ENCODE data around the gene SCAMP2. TPM values are rescaled to one million over a fixed set of nuclear protein-coding genes. Genes with fewer than 3 reads are reported as not detected.

The SCAMP2 gene
- total and polyA plus RNA-seq, 2 of the 13 experiments (the other 11 are each of a cell fraction or from before 2014, with no cell fraction given), result 34.8 to 121 TPM

DNA sequence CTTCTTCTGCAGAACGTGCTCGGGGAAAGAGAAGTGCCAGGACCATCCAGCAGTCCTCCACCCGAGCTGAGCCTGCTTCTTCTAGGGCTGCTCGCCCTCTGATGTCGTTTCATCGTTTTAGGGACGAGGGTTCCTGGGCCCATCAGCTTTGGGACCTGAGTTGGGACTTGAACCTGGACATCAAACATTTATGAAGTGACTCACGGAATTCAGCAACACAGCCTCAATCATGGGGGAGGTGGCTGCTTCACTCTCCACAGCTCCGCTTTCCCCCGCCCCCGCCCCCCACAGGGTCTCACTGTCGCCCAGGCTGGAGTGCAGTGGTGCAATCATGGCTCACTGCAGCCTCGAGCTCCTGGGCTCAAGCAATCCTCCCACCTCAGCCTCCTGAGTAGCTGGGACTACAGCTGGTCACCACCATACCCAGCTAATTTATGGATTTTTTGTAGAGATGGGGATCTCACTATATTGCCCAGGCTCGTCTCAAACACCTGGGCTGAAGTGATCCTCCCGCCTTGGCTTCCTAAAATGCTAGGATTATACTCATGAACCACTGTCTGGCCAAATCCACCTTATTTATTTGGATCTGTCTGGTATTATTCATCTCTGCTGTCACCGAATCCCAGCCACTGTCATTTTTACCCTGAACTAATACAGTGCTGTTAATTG is 725 bp upstream of the SCAMP2 start:
- in situ Hi-C loops (cut with HindIII; ENCODE audit: extremely low pct_ligation_motif_present, low pct_unique_long_range_greater_than_20kb) (no loop called here), intact Hi-C loops (cut with micrococcal nuclease; ENCODE audit: unreplicated experiment) (no loop called here)
- POLR2A ChIA-PET, result interaction anchor here (0.7 to 1.9 kb wide), 9 partner anchors 9 to 33 kb away, joined by 3 to 10 read pairs (median 3); partner anchors contain the start of genes FAM219B, MPI and ULK3
- Histone ChIP-seq H2AFZ (ENCODE audit: low read length) (peak overlapping the region; percentile 82), H4K20me1 (ENCODE audit: insufficient read depth, low read length) (peaks cover 13% of the 10 kb centered on the region), H3K9ac (ENCODE audit: insufficient read depth, low read depth, low read length) (peak overlapping the region; percentile 98), H3K79me2 (ENCODE audit: insufficient read depth, low read length) (peaks cover 36% of the 10 kb centered on the region), H3K36me3 (replicated peaks in 1 of 2; ENCODE audit: control insufficient read depth in 1 of 2, insufficient read depth in 2 of 2, low read length in 2 of 2) (peaks cover 0 to 1% of the 10 kb centered on the region in 2 experiments; a peak in 2 of 5 replicates), H3K27ac (ENCODE audit: extremely low read length, insufficient read depth, low read length) (peak overlapping the region; percentile 61), H3K4me1 (ENCODE audit: insufficient read depth, low read length) (peaks cover 41% of the 10 kb centered on the region), H3K9me3 (ENCODE audit: low read length) (no peaks in the 10 kb centered on the region), H3K27me3 (ENCODE audit: control insufficient read depth in 1 of 2, insufficient read depth in 2 of 2, low read length in 2 of 2) (peaks cover 0 to 13% of the 10 kb centered on the region in 2 experiments; a peak in 1 of 5 replicates), H3K4me2 (ENCODE audit: low read depth, low read length) (peak overlapping the region; percentile 97), H3K4me3 (replicated peaks in 1 of 3; ENCODE audit: insufficient read depth in 1 of 3, low read depth in 2 of 3, low read length in 3 of 3) (peak overlapping the region; percentile 83 to 98 (median 98))
- 21% methylated on average over 9 of the region's 16 CpGs for WGBS (ENCODE audit: low lambda C conversion rate)
- ATAC-seq (peak; percentile 49), FAIRE-seq (no peak), DNase-seq (ENCODE audit: low spot score) (peak; percentile 34)
- CTCF ChIA-PET (ENCODE audit: low intra/inter-chr PET ratio, low total read pairs), result no interaction called here
- BruUV-seq (replicated peaks), result TSS peak; percentile 73
- TF ChIP-seq SOX5 (CRISPR knock-in tag; IDR thresholded peaks at IDR 0.05; ENCODE audit: borderline replicate concordance), result no peak
- no peak for TF ChIP-seq NR1H2 (CRISPR knock-in tag; IDR thresholded peaks at IDR 0.05; ENCODE audit: borderline replicate concordance, low read depth)
- no peak for TF ChIP-seq ZNF724P (CRISPR knock-in tag; IDR thresholded peaks at IDR 0.05; ENCODE audit: borderline replicate concordance)
- TF ChIP-seq, protein P1, sequence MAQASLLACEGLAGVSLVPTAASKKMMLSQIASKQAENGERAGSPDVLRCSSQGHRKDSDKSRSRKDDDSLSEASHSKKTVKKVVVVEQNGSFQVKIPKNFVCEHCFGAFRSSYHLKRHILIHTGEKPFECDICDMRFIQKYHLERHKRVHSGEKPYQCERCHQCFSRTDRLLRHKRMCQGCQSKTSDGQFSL (CRISPR knock-in tag; IDR thresholded peaks at IDR 0.05), result no peak
- TF ChIP-seq HIVEP1 (CRISPR knock-in tag; IDR thresholded peaks at IDR 0.05), result no peak
- no peak for TF ChIP-seq SNAPC2 (CRISPR knock-in tag; IDR thresholded peaks at IDR 0.05)
- TF ChIP-seq ZBTB7B (CRISPR knock-in tag; IDR thresholded peaks at IDR 0.05), result peak; percentile 58; the same call in 1 of the 2 replicates
- 0 out of 2 replicates have a peak, but pooled peaks have one; percentile 5 for TF ChIP-seq YEATS4 (CRISPR knock-in tag; IDR thresholded peaks at IDR 0.05; ENCODE audit: borderline replicate concordance)
- TF ChIP-seq KLF13 (CRISPR knock-in tag; IDR thresholded peaks at IDR 0.05), result no peak
- TF ChIP-seq STAT5B (CRISPR knock-in tag; IDR thresholded peaks at IDR 0.05), result no peak
- TF ChIP-seq, protein P2, sequence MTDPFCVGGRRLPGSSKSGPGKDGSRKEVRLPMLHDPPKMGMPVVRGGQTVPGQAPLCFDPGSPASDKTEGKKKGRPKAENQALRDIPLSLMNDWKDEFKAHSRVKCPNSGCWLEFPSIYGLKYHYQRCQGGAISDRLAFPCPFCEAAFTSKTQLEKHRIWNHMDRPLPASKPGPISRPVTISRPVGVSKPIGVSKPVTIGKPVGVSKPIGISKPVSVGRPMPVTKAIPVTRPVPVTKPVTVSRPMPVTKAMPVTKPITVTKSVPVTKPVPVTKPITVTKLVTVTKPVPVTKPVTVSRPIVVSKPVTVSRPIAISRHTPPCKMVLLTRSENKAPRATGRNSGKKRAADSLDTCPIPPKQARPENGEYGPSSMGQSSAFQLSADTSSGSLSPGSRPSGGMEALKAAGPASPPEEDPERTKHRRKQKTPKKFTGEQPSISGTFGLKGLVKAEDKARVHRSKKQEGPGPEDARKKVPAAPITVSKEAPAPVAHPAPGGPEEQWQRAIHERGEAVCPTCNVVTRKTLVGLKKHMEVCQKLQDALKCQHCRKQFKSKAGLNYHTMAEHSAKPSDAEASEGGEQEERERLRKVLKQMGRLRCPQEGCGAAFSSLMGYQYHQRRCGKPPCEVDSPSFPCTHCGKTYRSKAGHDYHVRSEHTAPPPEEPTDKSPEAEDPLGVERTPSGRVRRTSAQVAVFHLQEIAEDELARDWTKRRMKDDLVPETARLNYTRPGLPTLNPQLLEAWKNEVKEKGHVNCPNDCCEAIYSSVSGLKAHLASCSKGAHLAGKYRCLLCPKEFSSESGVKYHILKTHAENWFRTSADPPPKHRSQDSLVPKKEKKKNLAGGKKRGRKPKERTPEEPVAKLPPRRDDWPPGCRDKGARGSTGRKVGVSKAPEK (CRISPR knock-in tag; IDR thresholded peaks at IDR 0.05; ENCODE audit: borderline replicate concordance), result no peak
- TF ChIP-seq ZNF331 (CRISPR knock-in tag; IDR thresholded peaks at IDR 0.05), result peak; percentile 6; the same call in 1 of the 2 replicates
- TF ChIP-seq ESRRA (CRISPR knock-in tag; IDR thresholded peaks at IDR 0.05; ENCODE audit: low read depth), result no peak
- TF ChIP-seq ZNF777 (CRISPR knock-in tag; IDR thresholded peaks at IDR 0.05), result no peak
- TF ChIP-seq KLF9 (CRISPR knock-in tag; IDR thresholded peaks at IDR 0.05; ENCODE audit: low read depth), result no peak
- TF ChIP-seq ZNF841 (CRISPR knock-in tag; IDR thresholded peaks at IDR 0.05; ENCODE audit: borderline replicate concordance), result no peak
- TF ChIP-seq, protein P3, sequence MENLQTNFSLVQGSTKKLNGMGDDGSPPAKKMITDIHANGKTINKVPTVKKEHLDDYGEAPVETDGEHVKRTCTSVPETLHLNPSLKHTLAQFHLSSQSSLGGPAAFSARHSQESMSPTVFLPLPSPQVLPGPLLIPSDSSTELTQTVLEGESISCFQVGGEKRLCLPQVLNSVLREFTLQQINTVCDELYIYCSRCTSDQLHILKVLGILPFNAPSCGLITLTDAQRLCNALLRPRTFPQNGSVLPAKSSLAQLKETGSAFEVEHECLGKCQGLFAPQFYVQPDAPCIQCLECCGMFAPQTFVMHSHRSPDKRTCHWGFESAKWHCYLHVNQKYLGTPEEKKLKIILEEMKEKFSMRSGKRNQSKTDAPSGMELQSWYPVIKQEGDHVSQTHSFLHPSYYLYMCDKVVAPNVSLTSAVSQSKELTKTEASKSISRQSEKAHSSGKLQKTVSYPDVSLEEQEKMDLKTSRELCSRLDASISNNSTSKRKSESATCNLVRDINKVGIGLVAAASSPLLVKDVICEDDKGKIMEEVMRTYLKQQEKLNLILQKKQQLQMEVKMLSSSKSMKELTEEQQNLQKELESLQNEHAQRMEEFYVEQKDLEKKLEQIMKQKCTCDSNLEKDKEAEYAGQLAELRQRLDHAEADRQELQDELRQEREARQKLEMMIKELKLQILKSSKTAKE (CRISPR knock-in tag; IDR thresholded peaks at IDR 0.05; ENCODE audit: borderline replicate concordance), result no peak
- TF ChIP-seq ZBTB3 (CRISPR knock-in tag; IDR thresholded peaks at IDR 0.05; ENCODE audit: borderline replicate concordance, low read depth), result no peak
- TF ChIP-seq, protein P4, sequence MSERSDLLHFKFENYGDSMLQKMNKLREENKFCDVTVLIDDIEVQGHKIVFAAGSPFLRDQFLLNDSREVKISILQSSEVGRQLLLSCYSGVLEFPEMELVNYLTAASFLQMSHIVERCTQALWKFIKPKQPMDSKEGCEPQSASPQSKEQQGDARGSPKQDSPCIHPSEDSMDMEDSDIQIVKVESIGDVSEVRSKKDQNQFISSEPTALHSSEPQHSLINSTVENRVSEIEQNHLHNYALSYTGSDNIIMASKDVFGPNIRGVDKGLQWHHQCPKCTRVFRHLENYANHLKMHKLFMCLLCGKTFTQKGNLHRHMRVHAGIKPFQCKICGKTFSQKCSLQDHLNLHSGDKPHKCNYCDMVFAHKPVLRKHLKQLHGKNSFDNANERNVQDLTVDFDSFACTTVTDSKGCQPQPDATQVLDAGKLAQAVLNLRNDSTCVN (CRISPR knock-in tag; IDR thresholded peaks at IDR 0.05; ENCODE audit: borderline replicate concordance), result no peak

All from HepG2 (cell line).